ENCODE data around the gene CEACAM20. TPM values are rescaled to one million over a fixed set of nuclear protein-coding genes. Genes with fewer than 3 reads are reported as not detected.
"Not testable (repeated sequence)": the region's sequence is repeated elsewhere in the genome, so short reads cannot be mapped to it uniquely, and the experiment has no call there.

Gene CEACAM20
- total RNA-seq (2014; rRNA removed; shearing (Covaris generic)) = not detected in 2 replicates

GRCh38 chr19:44529536-44529935 lies at the start of gene CEACAM20:
TSS of gene CEACAM20 (minus strand) at chr19:44529675. CDS start at chr19:44529509, 166 bp downstream.
- DNase-seq (ENCODE audit: low read depth) = no peak

GRCh38 chr19:44577566-44577874 lies 48.0 kb upstream of the CEACAM20 start:
- DNase-seq (ENCODE audit: low read depth) = no peak

GRCh38 chr19:44576843-44577565 lies 47.5 kb upstream of the CEACAM20 start:
- DNase-seq (ENCODE audit: low read depth) = peak; percentile 70

- peak; percentile 61 for DNase-seq (ENCODE audit: low read depth)
These were observed 45.7 kb upstream of the CEACAM20 start for GRCh38 chr19:44575116-44575700.

- DNase-seq (ENCODE audit: low read depth) = no peak
These were observed 44.9 kb upstream of the CEACAM20 start for GRCh38 chr19:44574186-44574950.

GRCh38 chr19:44573627-44574026 lies 44.2 kb upstream of the CEACAM20 start:
- no peak for DNase-seq (ENCODE audit: low read depth)

GRCh38 chr19:44573183-44573582 lies 43.7 kb upstream of the CEACAM20 start:
- no peak for DNase-seq (ENCODE audit: low read depth)

- no peak for DNase-seq (ENCODE audit: low read depth)
These were observed 43.1 kb upstream of the CEACAM20 start for GRCh38 chr19:44572581-44572900.

GRCh38 chr19:44571830-44572580 lies 42.5 kb upstream of the CEACAM20 start:
- no peak for DNase-seq (ENCODE audit: low read depth)

GRCh38 chr19:44570984-44571684 lies 41.7 kb upstream of the CEACAM20 start:
- peak; percentile 85 for DNase-seq (ENCODE audit: low read depth)

GRCh38 chr19:44570603-44570983 lies 41.1 kb upstream of the CEACAM20 start:
- DNase-seq (ENCODE audit: low read depth) = no peak

GRCh38 chr19:44567745-44568144 lies 38.3 kb upstream of the CEACAM20 start:
- DNase-seq (ENCODE audit: low read depth) = no peak

- DNase-seq (ENCODE audit: low read depth) = no peak
These were observed 37.5 kb upstream of the CEACAM20 start for GRCh38 chr19:44566984-44567383.

GRCh38 chr19:44563086-44563655 lies 33.7 kb upstream of the CEACAM20 start:
- not testable (repeated sequence) for DNase-seq (ENCODE audit: low read depth)

GRCh38 chr19:44557933-44558332 lies 28.5 kb upstream of the CEACAM20 start:
- DNase-seq (ENCODE audit: low read depth) = no peak

- DNase-seq (ENCODE audit: low read depth) = no peak
These were observed 25.3 kb upstream of the CEACAM20 start for GRCh38 chr19:44554641-44555246.

- peak; percentile 63 for DNase-seq (ENCODE audit: low read depth)
These were observed 24.1 kb upstream of the CEACAM20 start for GRCh38 chr19:44553478-44554171.

- peak; percentile 62 for DNase-seq (ENCODE audit: low read depth)
These were observed 22.8 kb upstream of the CEACAM20 start for GRCh38 chr19:44552324-44552723.

GRCh38 chr19:44551850-44552249 lies 22.4 kb upstream of the CEACAM20 start:
- DNase-seq (ENCODE audit: low read depth) = no peak

GRCh38 chr19:44550976-44551375 lies 21.5 kb upstream of the CEACAM20 start:
- not testable (repeated sequence) for DNase-seq (ENCODE audit: low read depth)
